GM21367 (cell line): ENCODE measurements around the gene ANKS1B.
"Not testable (repeated sequence)": the region's sequence is repeated elsewhere in the genome, so short reads cannot be mapped to it uniquely, and the experiment has no call there.

Source experiments
- ATAC-seq: cut with Tn5 transposase; IDR thresholded peaks from one replicate; pipeline ENCODE4 v1.9.1; 2021; ENCODE audit not compliant: unreplicated experiment

ANKS1B gene

DNA sequence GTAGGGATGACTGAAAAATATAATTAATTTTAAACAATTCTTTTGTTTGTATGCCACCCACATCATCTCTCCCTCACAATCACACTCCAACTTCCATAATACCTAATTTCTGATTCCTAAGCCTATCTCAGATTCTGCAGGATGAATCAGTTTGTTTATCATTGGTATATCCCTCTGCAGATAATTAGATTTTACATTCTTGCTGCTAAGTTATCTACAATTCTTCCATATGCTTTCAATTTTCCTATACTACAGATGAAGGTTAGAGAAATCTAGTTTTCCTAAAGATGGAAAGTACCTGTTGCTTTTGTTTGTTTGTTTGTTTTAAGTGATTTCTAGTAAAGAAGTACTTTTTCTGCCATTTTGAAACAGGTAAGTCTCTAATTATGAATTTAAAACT, 105.3 kb downstream of the ANKS1B start:
- no peak for ATAC-seq

DNA sequence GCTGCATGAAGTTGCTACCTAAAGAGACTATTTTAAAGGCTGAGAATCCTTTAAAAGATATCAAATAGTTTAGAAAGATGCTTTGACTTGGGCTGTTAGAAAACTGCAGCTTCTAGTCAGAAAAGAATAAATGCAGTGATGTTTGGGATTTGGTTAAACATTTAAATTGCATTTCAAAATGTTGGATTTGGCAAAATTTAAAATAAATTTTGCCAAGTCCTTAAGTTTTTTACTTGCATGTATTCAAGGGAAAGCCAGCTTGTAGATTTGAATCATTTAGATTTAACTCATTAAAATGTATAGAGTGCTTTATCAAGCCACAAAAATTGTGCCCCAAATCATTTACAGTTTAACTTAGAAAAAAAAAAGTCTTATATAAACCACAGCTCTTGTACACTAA, 109.7 kb downstream of the ANKS1B start:
- ATAC-seq = no peak

DNA sequence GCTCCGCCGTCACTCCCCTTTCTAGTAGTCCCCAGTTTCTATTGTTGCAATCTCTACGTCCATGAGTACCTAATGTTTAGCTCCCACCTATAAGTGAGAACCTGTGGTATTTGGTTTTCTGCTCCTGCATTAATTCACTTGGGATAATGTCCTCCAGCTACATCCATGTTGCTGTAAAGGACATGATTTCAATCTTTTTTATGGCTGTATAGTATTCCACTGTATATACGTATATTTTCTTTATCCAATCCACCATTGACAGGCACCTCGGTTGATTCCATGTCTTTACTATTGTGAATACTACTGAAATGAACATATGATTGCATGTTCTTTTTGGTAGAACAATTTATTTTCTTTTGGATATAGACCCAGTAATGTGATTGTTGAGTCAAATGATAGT, 114.7 kb downstream of the ANKS1B start:
- no peak for ATAC-seq

DNA sequence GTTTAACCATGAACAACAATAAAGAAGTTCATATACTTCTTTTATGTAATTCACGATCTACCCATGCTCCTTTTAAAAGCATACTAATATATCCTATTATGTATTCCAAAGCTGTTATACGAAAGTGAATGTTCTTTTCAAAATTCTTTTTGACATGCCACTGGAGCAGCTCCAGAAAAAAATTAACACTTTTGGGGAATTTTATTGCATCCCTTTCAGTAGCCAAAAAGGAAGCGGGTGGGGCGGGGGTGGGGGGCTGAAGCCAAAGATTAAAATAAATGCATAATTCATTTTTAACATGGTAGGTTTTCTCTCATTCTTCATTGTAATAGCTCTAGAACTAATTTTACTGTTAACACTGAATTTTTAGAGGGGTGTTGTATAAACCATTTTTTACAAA, 123.0 kb downstream of the ANKS1B start:
- no peak for ATAC-seq

DNA sequence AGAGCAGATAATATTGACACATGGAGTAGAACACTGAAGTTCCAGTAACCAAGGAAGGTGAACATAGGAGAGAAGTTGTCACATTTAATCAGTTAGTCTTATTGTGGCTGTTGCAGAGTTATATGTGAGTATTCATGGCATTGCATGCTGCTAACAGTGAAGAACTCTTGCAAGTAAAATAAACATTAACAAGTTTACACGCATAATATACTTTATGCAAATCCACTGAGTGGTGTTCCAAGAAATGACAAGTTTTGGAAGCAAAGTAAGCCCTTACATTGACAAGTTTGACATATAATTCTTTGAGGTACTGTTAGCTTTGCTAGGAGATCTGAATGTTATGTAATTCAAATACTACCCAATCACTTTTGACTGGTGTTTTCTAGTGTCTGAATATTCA, 125.6 kb downstream of the ANKS1B start:
- no peak for ATAC-seq

DNA sequence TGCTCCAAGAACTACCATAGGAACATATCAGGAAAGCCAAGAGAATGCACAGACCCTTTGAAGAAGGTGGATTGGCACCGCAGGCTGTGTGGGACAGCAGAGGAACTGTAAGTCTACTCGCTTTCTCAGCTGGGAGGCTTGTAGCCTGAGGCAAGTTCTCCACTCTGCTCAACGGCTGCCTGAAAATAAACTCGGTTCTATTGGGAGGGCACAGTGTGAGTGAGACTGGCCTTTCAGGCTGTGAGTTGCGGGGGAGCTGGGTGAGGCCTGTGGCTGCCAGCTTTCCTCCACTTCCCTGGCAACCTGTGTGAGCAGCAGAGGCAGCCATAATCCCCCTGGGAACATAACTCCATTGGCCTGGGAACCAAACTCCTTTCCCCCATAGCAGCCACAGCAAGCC, 132.1 kb downstream of the ANKS1B start:
- ATAC-seq = no peak

DNA sequence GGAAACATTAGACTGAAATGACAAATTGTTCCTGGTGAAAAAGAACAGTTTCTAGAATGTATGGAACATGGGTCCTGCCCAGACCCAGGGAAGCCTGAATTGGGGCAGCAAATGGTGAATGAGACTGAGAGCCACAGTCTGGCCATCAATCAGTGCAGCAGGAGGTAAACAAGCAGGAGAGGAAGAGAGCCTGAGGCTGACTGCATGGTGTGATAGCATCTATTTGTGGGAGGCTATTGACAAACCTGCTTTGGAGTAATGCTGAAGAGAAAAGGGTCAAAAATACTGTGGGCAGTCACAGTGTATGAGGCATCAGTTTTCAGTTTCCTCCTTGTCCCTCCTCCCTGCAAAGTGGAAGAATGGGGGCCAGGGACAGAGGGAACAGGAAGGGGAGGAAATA, 136.8 kb downstream of the ANKS1B start:
- no peak for ATAC-seq

DNA sequence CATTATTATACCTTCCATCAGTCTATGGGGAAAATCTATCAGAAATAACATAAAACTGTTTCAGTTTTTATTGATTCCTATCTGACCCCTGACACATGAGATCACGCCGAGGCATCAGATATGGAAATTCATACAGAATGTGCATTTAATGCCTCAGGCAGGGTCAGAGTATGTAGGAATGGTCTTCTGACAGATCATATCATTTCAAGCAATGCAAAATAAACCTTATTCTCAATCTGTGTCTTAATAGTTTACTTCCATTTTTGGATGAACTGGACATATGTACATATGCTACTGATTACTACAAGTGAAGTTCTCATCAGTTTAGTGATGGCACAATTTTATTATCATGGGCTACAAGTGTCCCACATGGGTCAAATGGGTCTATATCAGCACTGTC, 150.0 kb downstream of the ANKS1B start:
- ATAC-seq = no peak

DNA sequence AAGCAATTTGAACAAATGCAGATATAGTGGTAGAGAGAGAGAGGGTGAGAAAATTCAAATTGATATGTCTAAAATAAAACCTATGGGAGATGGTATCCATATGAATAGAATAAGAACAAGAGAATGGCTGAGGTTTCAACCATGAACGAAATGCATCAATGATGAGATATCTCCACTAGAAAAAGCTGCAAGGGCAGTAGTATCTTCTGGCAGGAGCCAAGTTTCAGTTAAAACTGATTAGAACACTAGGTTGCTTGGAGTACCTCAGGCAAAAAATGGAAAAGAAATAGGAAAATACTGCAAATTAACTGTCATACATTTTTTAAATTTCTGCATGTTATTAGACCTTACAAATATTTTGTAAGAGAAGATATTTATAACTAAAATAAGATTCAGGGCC, 151.3 kb downstream of the ANKS1B start:
- no peak for ATAC-seq

DNA sequence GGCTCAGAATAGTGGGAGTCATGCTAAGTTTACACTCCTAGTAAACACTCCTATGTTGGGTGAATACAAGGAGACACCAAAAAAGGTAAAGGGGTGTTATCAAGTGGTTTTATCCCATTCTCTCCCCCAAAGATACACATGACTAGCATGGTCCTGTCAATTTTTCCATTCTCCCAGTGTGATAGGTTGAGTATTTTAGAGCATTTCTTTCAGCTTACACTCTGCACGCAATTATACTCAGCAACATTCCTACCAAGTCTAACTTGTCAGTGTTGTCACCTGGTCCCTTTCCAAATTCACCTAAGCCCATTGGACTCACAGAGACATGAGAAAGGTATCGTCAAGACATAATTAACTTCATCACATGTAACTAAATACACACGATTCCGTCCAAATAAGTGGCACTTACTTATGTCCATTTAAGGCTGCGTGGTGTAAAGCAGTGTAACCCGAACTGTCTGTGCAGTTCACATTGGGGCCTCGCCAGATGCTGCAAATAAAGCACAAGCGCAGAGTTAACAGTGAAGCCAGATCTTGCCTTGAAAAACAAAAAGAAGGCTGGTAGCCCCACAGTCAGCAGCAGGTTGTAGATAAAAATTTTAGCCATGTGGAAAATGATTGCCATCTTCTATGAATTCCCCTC, 159.7 kb downstream of the ANKS1B start:
- no peak for ATAC-seq

DNA sequence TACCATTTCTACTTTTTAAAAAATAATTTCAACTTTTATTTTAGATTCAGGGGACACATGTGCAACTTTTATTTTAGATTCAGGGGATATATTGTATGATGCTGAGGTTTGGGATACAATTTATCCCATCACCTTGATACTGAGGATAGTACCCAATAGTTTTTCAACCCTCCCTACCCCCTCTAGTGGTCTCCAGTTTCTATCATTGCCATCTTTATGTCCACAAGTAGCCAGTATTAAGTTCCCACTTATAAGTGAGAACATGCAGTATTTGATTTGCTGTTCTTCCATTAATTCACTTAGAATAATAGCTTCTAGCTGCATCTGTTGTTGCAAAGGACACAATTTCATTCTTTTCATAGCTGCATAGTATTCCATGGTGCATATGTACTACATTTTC, 162.5 kb downstream of the ANKS1B start:
- no peak for ATAC-seq

DNA sequence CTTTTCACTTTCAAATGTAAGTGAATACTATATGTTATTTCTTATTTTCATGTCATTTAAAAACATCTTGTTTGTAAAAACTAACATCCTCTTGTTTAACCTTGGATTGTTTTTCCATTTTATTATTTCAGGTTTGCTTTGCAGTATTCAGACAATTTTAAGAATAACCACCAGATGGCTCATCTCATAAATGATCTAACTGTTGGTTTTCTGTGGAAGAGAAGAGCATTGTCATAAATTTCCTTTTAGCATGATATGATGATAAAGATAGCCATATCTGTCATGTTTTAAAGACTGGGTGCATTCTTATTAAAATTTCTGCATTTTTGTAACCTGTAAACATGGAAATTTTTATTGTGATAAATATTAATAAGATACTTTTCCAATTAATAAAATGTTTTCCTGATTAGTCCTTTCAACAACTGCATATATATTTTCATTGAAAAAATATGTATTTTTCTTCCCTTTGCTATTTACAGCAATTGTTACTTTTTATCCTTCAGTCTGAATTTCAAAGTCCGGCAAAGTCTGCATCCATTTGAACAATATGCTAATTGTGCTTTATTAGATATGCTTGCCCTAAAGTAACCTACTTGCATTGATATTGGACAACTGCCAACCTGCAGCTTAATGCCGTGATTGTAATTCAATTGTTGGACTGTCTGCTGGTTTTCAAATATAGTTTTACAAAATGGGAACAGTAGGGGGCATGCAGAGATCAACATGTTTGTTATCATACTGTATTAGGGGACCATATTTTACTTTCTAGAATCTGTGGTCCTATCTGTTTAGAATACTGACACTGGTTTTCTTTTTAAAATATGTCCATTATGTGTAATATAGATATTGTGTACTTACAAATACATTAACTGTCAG, 173.8 kb downstream of the ANKS1B start:
- no peak for ATAC-seq

DNA sequence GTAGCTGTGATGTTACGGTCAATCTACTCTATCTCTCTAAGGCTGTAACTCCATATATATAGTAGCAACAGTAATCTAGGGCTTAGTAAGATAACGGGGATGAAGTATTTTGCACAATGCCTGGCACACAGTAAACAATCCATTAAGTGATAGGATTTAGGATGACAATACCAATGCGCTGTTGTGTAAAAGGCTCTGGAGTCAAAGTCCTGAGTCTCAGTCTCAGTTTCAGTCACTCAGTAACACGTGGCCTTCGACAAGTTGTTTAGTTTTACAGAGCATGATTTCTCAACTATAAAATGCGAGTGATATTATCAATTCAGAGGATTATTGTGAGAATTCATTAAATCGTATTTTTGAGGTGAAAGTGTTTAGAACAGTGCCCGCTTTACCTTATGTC, 174.8 kb downstream of the ANKS1B start:
- ATAC-seq = no peak

DNA sequence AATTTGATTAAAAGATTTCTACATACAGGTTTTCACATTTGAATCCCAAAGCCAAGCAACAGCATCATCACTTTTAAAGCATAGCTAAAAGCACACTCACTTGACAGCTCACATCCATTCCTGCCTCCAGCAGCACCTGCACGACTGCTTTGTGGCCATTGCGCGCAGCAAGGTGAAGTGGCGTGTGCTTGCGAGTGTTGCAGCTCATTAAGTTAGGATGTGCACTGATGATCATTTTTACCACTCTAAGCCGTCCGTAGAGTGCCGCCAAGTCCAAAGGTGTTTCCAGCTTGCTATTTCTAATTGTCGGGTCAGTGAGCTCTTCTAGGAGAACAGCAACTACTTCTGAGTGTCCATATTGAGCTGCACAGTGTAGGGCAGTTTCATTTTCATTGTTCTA, 178.4 kb downstream of the ANKS1B start:
- no peak for ATAC-seq

DNA sequence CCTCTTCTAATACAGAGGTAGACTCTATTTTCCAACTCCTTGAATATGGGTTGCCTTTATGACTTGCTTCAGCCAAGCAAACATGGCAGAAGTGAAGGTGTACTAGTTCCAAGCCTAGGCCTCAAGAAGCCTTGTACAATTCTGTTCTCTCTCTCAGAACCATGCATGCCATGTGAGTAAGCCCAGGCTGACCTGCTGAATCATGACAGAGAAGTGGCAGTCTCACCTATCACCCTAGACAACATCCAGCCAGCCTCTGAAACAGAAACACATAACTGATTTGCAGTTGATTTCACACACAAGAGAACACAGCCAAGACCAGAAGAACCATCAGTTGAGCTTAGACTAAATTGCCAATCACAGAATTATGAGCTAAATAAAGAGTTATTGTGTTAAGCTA, 180.0 kb downstream of the ANKS1B start:
- ATAC-seq = no peak

DNA sequence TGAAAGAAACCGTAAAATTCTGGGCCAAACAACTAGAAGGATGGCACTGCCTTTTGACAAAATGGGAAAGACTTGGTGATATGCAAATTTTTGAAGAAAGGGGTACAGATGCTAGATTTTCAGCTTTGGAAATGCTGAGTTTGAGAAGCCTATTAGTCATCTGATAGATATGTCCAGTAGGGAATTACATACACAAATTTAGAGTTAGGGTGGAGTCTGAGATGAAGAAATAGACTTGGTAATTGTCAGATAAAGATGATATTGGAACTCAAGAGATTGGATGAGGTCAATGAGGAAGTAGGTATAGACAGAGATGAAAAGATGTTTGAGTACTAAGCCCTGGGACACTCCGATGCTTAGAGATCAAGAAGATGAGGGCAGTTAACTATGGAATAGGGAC, 184.1 kb downstream of the ANKS1B start:
- ATAC-seq = no peak

DNA sequence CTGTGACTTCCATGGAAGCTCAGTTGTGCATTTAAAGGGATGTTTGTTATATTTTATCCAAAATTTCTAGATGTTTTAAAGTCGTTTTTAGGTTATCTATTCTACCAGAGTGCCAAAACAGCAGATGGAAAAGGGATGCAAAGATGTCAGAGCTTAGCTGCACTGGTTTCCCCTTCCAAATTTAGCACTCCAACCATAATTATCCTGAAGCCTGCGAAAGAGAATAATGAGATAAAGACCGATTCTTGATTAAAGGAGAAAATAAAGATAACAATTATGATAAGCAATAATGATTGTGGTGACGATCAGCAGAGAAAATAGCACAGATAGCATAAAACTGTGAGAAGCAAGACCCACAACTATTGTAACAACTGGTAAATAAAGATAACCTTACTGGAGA, 186.8 kb downstream of the ANKS1B start:
- not testable (repeated sequence) for ATAC-seq

DNA sequence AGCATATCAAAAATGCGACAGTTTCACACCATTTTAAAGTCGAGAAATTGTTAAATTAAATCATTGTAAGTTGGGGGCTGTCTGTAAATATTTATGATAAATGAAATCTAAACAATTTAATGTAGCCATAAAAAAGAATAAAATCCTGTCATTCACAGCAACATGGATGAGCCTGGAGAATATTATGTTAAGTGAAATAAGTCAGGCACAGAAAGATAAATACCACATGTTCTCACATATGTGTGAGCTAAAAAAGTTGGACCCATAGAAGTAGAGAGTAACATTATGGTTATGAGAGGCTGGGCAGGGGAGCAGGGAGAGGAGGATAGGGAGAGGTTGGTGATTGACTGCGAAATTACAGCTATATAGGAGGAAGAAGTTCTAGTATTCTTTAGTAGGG, 201.3 kb downstream of the ANKS1B start:
- no peak for ATAC-seq

DNA sequence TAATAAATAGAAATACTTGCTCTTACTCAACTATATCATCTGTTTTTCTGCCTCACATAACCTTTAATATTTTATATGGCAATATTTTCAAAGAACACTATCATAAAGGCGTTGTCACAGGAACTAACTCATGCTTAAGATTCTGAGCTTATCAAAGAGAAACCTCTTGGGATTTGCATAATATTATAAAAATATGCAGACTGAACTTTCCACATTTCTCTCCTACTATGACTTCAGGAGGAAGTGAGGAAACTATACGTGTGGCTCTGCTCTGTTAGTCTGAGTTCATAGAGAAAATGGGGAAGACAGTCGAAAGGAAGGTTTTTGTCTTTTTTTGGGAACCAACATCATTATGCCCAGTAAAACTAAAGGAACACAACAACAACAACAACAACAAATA, 212.5 kb downstream of the ANKS1B start:
- no peak for ATAC-seq

DNA sequence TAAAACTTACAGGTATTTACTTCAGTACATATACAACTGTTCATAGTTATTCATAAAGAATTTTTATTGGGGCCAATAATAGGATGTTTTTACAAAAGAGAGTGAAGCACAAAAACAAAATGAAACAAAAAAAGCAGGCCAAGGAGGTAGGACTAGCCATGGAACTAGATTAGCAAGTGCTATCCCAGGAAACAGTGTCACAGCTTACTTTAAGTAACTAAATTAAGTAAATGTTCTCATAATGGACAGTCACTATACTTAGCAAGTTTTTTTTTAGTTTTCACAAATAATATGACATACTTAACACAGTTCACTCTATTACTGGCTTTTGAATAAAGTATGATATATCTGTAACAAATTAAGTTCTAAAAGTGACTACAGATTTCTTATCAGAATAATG, 213.1 kb downstream of the ANKS1B start:
- no peak for ATAC-seq

DNA sequence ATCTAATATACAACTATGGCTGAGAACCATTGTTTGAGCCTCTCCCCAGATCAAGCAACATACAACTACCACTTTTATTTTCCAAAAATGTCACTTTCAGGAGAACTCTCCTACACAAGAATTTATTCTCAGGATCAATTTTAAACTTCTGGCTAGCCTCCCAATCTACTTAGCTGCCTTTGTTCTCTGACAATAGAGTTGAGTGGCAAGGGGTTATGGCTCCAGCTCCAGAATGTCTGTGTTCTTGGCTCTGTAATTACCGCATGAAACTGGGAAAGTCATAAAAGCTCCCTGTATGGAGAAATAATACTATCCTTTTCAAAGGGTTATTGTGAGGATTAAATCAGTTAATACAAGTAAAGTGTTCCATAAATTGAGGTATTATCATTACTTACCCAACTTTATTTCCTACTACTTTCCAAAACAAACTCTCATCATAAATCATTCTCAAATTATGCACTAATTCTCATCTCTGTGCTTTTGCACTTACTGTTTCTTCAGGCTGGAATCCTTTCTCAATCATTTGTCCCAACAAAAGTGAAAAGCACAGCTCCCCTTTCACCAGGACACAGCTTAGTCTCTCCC, 215.2 kb downstream of the ANKS1B start:
- ATAC-seq = no peak

DNA sequence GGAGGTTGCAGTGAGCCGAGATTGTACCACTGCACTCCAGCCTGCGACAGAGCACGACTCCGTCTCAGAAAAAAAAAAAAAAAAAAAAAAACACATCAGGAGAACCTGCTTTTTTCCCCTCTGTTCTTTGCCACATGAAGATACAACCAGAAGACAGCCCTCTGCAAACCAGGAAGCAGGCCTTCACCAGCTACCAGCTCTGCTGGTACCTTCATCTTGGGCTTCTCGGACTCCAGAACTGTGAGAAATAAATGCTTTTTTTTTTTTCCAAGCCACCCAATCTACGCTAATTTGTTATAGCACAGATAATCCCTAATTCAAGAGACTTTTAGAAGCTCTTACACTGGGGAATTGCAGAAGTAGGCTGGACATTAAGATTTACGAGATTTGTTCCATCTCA, 216.0 kb downstream of the ANKS1B start:
- no peak for ATAC-seq
